HG03039 (cell line): ENCODE data around the gene KCNH1.

Source experiments
- ATAC-seq: cut with Tn5 transposase; IDR thresholded peaks from one replicate; pipeline ENCODE4 v1.9.1; 2021; ENCODE audit warnings: mild to moderate bottlenecking, moderate library complexity; ENCODE audit not compliant: unreplicated experiment

The KCNH1 gene

DNA sequence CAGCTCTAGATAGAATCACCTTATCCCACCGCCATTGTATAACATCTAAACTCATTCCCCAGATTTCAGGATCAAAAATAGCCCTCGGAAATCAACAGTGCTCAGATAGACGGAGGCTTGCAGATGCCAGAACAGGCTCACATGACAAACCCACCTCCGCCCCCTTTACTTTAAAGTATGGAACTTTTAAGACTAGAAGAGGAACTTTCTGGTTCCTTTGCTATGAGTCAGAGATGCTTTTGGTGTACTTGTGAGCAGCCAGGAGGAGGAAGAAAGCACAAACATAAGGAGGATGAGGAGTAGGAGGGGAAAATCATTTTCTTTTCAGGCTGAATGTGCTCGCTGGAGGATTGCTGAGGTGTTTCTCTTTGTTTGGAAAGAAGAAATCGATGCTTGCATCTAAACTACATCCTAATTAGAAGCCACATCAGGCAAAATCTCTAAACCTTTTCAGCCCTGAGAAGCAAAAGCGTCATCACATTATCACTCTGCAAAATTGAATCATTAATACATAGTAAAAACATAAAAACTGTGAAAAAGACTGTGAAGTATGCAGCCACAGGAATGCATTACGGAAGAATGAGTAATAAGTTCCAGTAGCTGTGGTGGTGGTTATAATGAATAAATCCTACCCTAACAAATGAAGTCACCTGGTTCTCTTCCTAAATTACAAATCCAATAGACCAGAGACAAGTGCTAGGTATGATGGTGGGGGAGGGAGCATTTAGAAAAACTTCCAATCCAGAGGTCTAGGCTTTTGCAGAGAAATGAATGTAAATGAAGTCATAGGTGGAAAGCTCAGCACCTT, 251.3 kb downstream of the KCNH1 start:
- ATAC-seq, result no peak

- no peak for ATAC-seq
Measured at GRCh38 chr1:210878564-210878963, 255.4 kb downstream of the KCNH1 start.

- ATAC-seq, result no peak
Measured at GRCh38 chr1:210876275-210876674, 257.7 kb downstream of the KCNH1 start.

DNA sequence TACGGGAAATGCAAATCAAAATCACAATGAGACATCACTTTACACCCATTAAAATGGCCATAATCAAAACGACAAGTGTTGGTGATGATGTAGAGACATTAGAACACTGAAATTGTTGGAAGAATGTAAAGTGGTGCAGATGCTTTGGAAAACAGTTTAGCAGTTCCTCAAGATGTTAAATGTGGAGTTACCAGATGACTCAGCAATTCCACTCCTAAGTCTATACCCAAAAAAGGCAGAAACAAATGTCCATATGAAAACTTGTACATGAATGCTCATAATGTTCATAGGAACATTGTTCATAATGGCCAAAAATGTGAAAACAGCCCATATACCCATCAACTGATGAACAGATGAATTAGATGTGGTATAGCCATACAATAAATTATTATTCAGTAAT, 267.4 kb downstream of the KCNH1 start:
- ATAC-seq, result no peak

DNA sequence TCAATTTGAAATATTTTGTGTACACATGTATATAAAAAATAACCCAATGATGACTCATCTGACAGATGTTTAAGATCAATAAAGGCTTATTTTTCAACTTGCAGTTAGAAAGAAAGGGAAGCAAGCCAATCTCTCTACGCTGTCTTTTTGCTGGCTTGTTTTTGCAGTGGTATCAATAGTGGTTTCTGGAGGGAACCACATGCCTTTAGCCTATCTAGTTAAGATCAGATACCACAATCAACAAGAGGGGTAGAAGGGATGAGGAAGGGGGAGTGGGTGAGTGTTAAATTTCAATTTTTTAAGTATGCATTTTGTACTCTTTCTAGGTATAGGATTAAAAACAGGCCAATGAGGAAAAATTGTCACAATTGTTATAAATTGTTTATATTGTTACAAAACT, 276.2 kb downstream of the KCNH1 start:
- no peak for ATAC-seq

DNA sequence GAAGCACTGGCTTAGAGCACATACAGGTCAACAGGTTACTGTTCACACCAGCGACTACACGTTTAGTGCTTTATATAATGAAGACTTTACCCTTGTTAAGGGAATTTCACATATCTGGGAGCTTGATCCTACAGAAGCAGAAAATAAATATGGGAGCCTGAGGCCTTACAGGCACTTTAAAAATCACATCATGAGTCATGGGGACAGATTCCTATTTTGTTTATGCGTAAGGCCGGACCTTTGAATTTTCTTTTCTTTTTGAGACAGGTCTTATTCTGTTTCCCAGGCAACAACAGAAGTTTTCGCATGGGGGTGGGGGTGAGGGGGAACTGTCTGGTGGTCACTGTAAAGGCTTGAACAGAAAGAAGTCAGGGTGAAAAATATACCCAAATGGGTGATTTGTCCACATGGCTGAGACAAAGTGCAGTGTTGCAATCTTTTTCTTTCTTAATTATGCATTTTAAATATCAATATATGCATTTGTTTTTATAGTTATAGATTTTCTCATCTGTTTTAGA, 276.7 kb downstream of the KCNH1 start:
- no peak for ATAC-seq

DNA sequence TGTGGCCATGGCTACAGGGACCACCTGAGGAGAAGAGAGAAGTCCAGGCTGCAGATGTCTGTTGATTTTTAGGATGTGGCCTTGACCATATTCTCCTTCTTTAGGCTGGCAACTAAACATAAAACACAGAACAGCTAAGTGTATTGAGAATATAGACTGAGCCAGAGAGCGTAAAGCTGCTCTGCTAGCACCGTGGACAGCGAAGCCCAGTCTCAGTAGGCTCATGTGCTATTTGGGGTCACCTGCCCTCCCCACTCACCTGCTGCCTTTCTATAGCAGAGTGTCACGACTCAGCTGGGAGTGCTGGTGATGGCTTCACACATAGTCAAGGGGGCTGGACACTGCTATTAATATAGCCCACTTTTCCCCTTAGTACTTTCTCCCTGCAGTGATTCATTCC, 278.5 kb downstream of the KCNH1 start:
- no peak for ATAC-seq

GRCh38 chr1:210853276-210853675, 280.7 kb downstream of the KCNH1 start:
- ATAC-seq, result no peak

GRCh38 chr1:210850556-210850955, 283.4 kb downstream of the KCNH1 start:
- no peak for ATAC-seq

GRCh38 chr1:210848474-210848873, 285.5 kb downstream of the KCNH1 start:
- no peak for ATAC-seq

GRCh38 chr1:210841926-210842625, 291.9 kb downstream of the KCNH1 start:
- ATAC-seq, result no peak

GRCh38 chr1:210830034-210831028, 303.6 kb downstream of the KCNH1 start:
- no peak for ATAC-seq

GRCh38 chr1:210828996-210829596, 304.9 kb downstream of the KCNH1 start:
- ATAC-seq, result no peak

GRCh38 chr1:210827481-210827880, 306.5 kb downstream of the KCNH1 start:
- ATAC-seq, result no peak

DNA sequence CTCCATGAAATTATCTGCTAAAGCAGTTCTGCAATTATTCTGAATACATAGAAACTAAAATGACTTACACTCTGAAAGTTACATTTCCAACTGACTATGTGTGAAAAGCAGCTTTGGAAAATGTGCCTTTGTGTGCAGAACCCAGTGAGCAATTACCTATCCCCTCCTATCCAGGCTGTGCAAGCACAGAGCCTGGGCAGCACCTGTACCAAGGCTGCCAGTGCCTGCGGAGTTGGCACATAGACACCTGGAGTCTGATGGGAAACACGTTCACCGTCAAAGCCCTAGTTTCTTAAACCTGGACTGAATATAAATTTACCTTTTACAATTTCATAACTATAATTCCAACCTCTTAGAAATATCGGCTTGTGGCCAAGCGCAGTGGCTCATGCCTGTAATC, 307.3 kb downstream of the KCNH1 start:
- no peak for ATAC-seq

- ATAC-seq, result no peak
Measured at GRCh38 chr1:210822932-210823331, 311.0 kb downstream of the KCNH1 start.

- no peak for ATAC-seq
Measured at GRCh38 chr1:210822241-210822640, 311.7 kb downstream of the KCNH1 start.

- no peak for ATAC-seq
Measured at GRCh38 chr1:210821615-210822014, 312.3 kb downstream of the KCNH1 start.

- ATAC-seq, result no peak
Measured at GRCh38 chr1:210819266-210819665, 314.7 kb downstream of the KCNH1 start.
